H9 (cell line): ENCODE data around the gene AMIGO1. TPM values are rescaled to one million over a fixed set of nuclear protein-coding genes. Genes with fewer than 3 reads are reported as not detected.

ENCODE experiments used
- DNase-seq: peaks from one replicate; pipeline ENCODE4 v3.0.0-alpha.2; 2017
- H2AFZ ChIP-seq: one replicate; pipeline ENCODE4 v1.6.1; 2013; ENCODE audit warnings: mild to moderate bottlenecking, low read length, control low read depth, moderate library complexity
- H2AK5ac ChIP-seq: 2 replicates; pipeline ENCODE4 v1.6.1; 2013; ENCODE audit warnings: low read length, control low read depth, mixed read lengths; ENCODE audit not compliant: insufficient read length
- H2BK120ac ChIP-seq: one replicate; pipeline ENCODE4 v1.6.1; 2013; ENCODE audit warnings: low read depth, mild to moderate bottlenecking, low read length, control low read depth, inconsistent platforms; ENCODE audit not compliant: poor library complexity, severe bottlenecking
- H2BK12ac ChIP-seq: 2 replicates; pipeline ENCODE4 v1.6.1; 2013; ENCODE audit warnings: low read length, control low read depth, mixed read lengths, low read depth; ENCODE audit not compliant: insufficient read length
- H2BK15ac ChIP-seq: 2 replicates; pipeline ENCODE4 v1.6.1; 2013; ENCODE audit warnings: low read depth, low read length, control low read depth
- H2BK20ac ChIP-seq: one replicate; pipeline ENCODE4 v1.6.1; 2013; ENCODE audit warnings: low read depth, mild to moderate bottlenecking, low read length, control low read depth, inconsistent platforms; ENCODE audit not compliant: poor library complexity, severe bottlenecking
- H2BK5ac ChIP-seq: 2 replicates; pipeline ENCODE4 v1.6.1; 2013; ENCODE audit warnings: low read length, control low read depth, mixed read lengths; ENCODE audit not compliant: insufficient read length
- H3K14ac ChIP-seq: 2 replicates; pipeline ENCODE4 v1.6.1; 2013; ENCODE audit warnings: low read length, control low read depth; ENCODE audit not compliant: insufficient read depth
- H3K18ac ChIP-seq: 2 replicates; pipeline ENCODE4 v1.6.1; 2013; ENCODE audit warnings: low read depth, mild to moderate bottlenecking, mixed read lengths, low read length, control low read depth; ENCODE audit not compliant: insufficient read length
- H3K23ac ChIP-seq: 2 replicates; pipeline ENCODE4 v1.6.1; 2013; ENCODE audit warnings: low read length, control low read depth, mixed read lengths, low read depth; ENCODE audit not compliant: insufficient read length
- H3K23me2 ChIP-seq: 2 replicates; pipeline ENCODE4 v1.6.1; 2013; ENCODE audit warnings: low read depth, mild to moderate bottlenecking, mixed read lengths, low read length, control low read depth; ENCODE audit not compliant: insufficient read length, poor library complexity, severe bottlenecking
- H3K27ac ChIP-seq: 2 replicates; pipeline ENCODE4 v1.5.1; 2013; ENCODE audit warnings: low read length, control low read depth, mixed read lengths, low read depth; ENCODE audit not compliant: insufficient read length
- H3K27me3 ChIP-seq: 2 replicates; pipeline ENCODE4 v1.6.1; 2013; ENCODE audit warnings: low read length, control low read depth, inconsistent platforms; ENCODE audit not compliant: insufficient read depth
- H3K4ac ChIP-seq: 2 replicates; pipeline ENCODE4 v1.6.1; 2013; ENCODE audit warnings: low read depth, mild to moderate bottlenecking, control low read depth, inconsistent platforms, low read length, moderate library complexity
- H3K4me1 ChIP-seq: 2 replicates; pipeline ENCODE4 v1.6.1; 2013; ENCODE audit warnings: low read length, control low read depth, inconsistent platforms; ENCODE audit not compliant: insufficient read depth
- H3K4me2 ChIP-seq: 2 replicates; pipeline ENCODE4 v1.6.1; 2013; ENCODE audit warnings: low read length, control low read depth, mixed read lengths; ENCODE audit not compliant: insufficient read length, insufficient read depth
- H3K56ac ChIP-seq: 2 replicates; pipeline ENCODE4 v1.6.1; 2013; ENCODE audit warnings: low read depth, mild to moderate bottlenecking, mixed read lengths, low read length, control low read depth; ENCODE audit not compliant: insufficient read length
- H3K79me1 ChIP-seq: 2 replicates; pipeline ENCODE4 v1.6.1; 2013; ENCODE audit warnings: low read depth, mild to moderate bottlenecking, moderate library complexity, low read length, control low read depth, inconsistent platforms; ENCODE audit not compliant: insufficient read depth, poor library complexity, severe bottlenecking
- H3K79me2 ChIP-seq: 2 replicates; pipeline ENCODE4 v1.6.1; 2013; ENCODE audit warnings: low read length, control low read depth, inconsistent platforms; ENCODE audit not compliant: insufficient read depth
- H3K9ac ChIP-seq: 2 replicates; pipeline ENCODE4 v1.6.1; 2013; ENCODE audit warnings: low read length, control low read depth, mixed read lengths; ENCODE audit not compliant: insufficient read length; ENCODE audit errors: extremely low read depth
- H3K9me3 ChIP-seq: one replicate; pipeline ENCODE4 v1.6.1; 2013; ENCODE audit warnings: low read depth, low read length, inconsistent platforms; ENCODE audit not compliant: control insufficient read depth
- H3T11ph ChIP-seq: one replicate; pipeline ENCODE4 v1.6.1; 2013; ENCODE audit warnings: mild to moderate bottlenecking, low read length, control low read depth, inconsistent platforms
- H4K20me1 ChIP-seq: one replicate; pipeline ENCODE4 v1.6.1; 2013; ENCODE audit not compliant: control insufficient read depth, insufficient read length, insufficient read depth
- H4K5ac ChIP-seq: 2 replicates; pipeline ENCODE4 v1.6.1; 2013; ENCODE audit warnings: low read depth, mild to moderate bottlenecking, mixed read lengths, low read length, control low read depth; ENCODE audit not compliant: insufficient read length
- H4K8ac ChIP-seq: replicated peaks from 2 replicates; pipeline ENCODE4 v1.6.1; 2013; ENCODE audit warnings: low read length, control low read depth, mixed read lengths, low read depth; ENCODE audit not compliant: insufficient read length
- H4K91ac ChIP-seq: 2 replicates; pipeline ENCODE4 v1.6.1; 2013; ENCODE audit warnings: low read depth, mild to moderate bottlenecking, moderate library complexity, mixed read lengths, low read length, control low read depth; ENCODE audit not compliant: insufficient read length
- H3K27ac Mint-ChIP-seq, 3 experiments: 2 replicates in 2 of 3; 3 replicates in 1 of 3; pipeline ENCODE4 v1.8.0; 2020 to 2021; ENCODE audit warnings: mixed read lengths in 3 of 3, mild to moderate bottlenecking in 1 of 3, moderate library complexity in 1 of 3
- H3K27me3 Mint-ChIP-seq: 2 replicates; pipeline ENCODE4 v1.8.0; 2021; ENCODE audit warnings: low read depth, mild to moderate bottlenecking, moderate library complexity, mixed read lengths
- H3K36me3 Mint-ChIP-seq, 3 experiments: 2 replicates in 2 of 3; 3 replicates in 1 of 3; pipeline ENCODE4 v1.8.0; 2020 to 2021; ENCODE audit warnings: low read depth in 3 of 3, mixed read lengths in 3 of 3; ENCODE audit not compliant: insufficient read depth in 1 of 3
- H3K4me1 Mint-ChIP-seq, 2 experiments: 2 replicates each; pipeline ENCODE4 v1.8.0; 2020; ENCODE audit warnings: mixed read lengths in 2 of 2
- H3K4me3 Mint-ChIP-seq, 2 experiments: 2 replicates in 1 of 2; 3 replicates in 1 of 2; pipeline ENCODE4 v1.8.0; 2020 to 2021; ENCODE audit warnings: mild to moderate bottlenecking in 2 of 2, mixed read lengths in 2 of 2, moderate library complexity in 1 of 2
- H3K9me3 Mint-ChIP-seq, 2 experiments: 2 replicates in 1 of 2; 3 replicates in 1 of 2; pipeline ENCODE4 v1.8.0; 2020; ENCODE audit warnings: mild to moderate bottlenecking in 2 of 2, mixed read lengths in 2 of 2, moderate library complexity in 1 of 2
- CTCF ChIP-seq: fragments of 200-600 bp; sonication (generic); conservative IDR thresholded peaks from 3 replicates; pipeline ENCODE4 v1.8.0; 2021; ENCODE audit warnings: antibody characterized with exemption, mild to moderate bottlenecking
- WGBS: extraction: QIAGEN DNeasy Blood & Tissue Kit; methylation state at CpG from one replicate; pipeline ENCODE4 v1.1.7; 2013; ENCODE audit warnings: missing lambda C conversion rate, low lambda C conversion rate, mixed read lengths; ENCODE audit not compliant: insufficient read length; ENCODE audit errors: extremely low coverage; 5-methylcytosine and 5-hydroxymethylcytosine counted together
- total RNA-seq: library from RNA; stranded (reverse); gene quantifications from 2 replicates; pipeline ENCODE4 v1.2.1, GENCODE V29; 2021

Gene AMIGO1
- total RNA-seq, 1 experiment from 2014 or later = 4.1 TPM

GRCh38 chr1:109478806-109479205, 30.7 kb downstream of the AMIGO1 start:
- no peaks in the 10 kb centered on the region; a peak in 1 of 7 replicates for H3K36me3 Mint-ChIP-seq
- H2BK20ac ChIP-seq = no peak overlapping the region
- H4K5ac ChIP-seq = no peak overlapping the region
- no peak overlapping the region for H3K27ac Mint-ChIP-seq
- no peak overlapping the region for H4K91ac ChIP-seq
- no peaks in the 10 kb centered on the region; a peak in 1 of 5 replicates for H3K9me3 Mint-ChIP-seq
- peak; percentile 20; the same call in 2 of the 3 replicates for TF ChIP-seq CTCF
- no peaks in the 10 kb centered on the region for H3K79me2 ChIP-seq
- peaks cover 45% of the 10 kb centered on the region for H3K27me3 Mint-ChIP-seq
- H4K20me1 ChIP-seq = no peaks in the 10 kb centered on the region
- H2AK5ac ChIP-seq = no peak overlapping the region
- WGBS = no CpG with 5 or more reads among the region's 7 CpGs
- 0 out of 2 replicates have a peak, but pooled peaks cover 2% of the 10 kb centered on the region for H3K27me3 ChIP-seq
- H3K4me2 ChIP-seq = no peak overlapping the region
- no peaks in the 10 kb centered on the region for H3K4me1 ChIP-seq
- H2AFZ ChIP-seq = no peak overlapping the region
- no peak overlapping the region for H4K8ac ChIP-seq
- H3K4ac ChIP-seq = no peak overlapping the region
- no peak overlapping the region for H3K23ac ChIP-seq
- H3K23me2 ChIP-seq = peaks cover 6% of the 10 kb centered on the region
- H2BK120ac ChIP-seq = no peak overlapping the region
- no peak overlapping the region for H3K27ac ChIP-seq
- H2BK12ac ChIP-seq = no peak overlapping the region
- H2BK15ac ChIP-seq = no peak overlapping the region
- H3K14ac ChIP-seq = no peak overlapping the region
- peaks cover 15% of the 10 kb centered on the region in 2 experiments for H3K4me1 Mint-ChIP-seq
- no peak overlapping the region for H3K9ac ChIP-seq
- H3K9me3 ChIP-seq = no peaks in the 10 kb centered on the region
- DNase-seq = peak; percentile 67
- H3K4me3 Mint-ChIP-seq = peak overlapping the region in 1 of 2 experiments; percentile 2; a peak in 1 of 5 replicates
- no peak overlapping the region for H3T11ph ChIP-seq
- no peaks in the 10 kb centered on the region for H3K79me1 ChIP-seq
- H3K18ac ChIP-seq = no peak overlapping the region
- no peak overlapping the region for H2BK5ac ChIP-seq
- no peak overlapping the region for H3K56ac ChIP-seq
